Ovary (tissue), 3 donors: Measurements from ENCODE around the gene ACTL7A.

Source experiments
- EP300 ChIP-seq: sonication (generic); formaldehyde crosslinking; IDR thresholded peaks from one replicate; pipeline ENCODE4 v1.6.1; 2017; ENCODE audit warnings: antibody characterized with exemption
- TF ChIP-seq, protein P1 (sequence below), 3 donors: fragments of 450-650 bp in 2 of 3; fragments of 200-600 bp in 1 of 3; IDR thresholded peaks; one replicate each; pipeline versions ENCODE4 v1.5.1 to v1.8.0; 2016 to 2022; ENCODE audit warnings: antibody characterized with exemption in 3 of 3, mild to moderate bottlenecking in 1 of 3
- donor health status: DM: no; HTN: no; CAD: no.

DNA sequence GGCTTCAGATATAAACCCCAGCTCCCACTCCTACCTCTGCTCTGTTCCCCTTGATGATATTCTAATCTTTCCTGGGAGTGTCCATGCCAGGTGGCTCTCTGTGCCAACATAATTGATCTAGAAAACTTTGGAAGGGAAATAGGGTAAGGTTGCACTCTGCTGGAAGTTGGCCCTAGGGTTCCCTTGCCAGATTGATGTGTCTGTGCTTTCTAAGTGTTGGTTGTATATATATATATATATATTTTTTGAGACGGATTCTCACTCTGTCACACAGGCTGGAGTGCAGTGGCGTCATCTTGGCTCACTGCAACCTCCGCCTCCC lies 29.9 kb upstream of the ACTL7A start:
- TF ChIP-seq, protein P1, sequence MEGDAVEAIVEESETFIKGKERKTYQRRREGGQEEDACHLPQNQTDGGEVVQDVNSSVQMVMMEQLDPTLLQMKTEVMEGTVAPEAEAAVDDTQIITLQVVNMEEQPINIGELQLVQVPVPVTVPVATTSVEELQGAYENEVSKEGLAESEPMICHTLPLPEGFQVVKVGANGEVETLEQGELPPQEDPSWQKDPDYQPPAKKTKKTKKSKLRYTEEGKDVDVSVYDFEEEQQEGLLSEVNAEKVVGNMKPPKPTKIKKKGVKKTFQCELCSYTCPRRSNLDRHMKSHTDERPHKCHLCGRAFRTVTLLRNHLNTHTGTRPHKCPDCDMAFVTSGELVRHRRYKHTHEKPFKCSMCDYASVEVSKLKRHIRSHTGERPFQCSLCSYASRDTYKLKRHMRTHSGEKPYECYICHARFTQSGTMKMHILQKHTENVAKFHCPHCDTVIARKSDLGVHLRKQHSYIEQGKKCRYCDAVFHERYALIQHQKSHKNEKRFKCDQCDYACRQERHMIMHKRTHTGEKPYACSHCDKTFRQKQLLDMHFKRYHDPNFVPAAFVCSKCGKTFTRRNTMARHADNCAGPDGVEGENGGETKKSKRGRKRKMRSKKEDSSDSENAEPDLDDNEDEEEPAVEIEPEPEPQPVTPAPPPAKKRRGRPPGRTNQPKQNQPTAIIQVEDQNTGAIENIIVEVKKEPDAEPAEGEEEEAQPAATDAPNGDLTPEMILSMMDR (IDR thresholded peaks at IDR 0.05): no peak
- no peak for TF ChIP-seq EP300
